Osteoblast (primary cell): ENCODE results near the gene MVK. TPM values are rescaled to one million over a fixed set of nuclear protein-coding genes. Genes with fewer than 3 reads are reported as not detected.

Experiments
- DNase-seq: peaks from one replicate; pipeline ENCODE4 v3.0.0; 2011; ENCODE audit warnings: low spot score, mixed read lengths; ENCODE audit not compliant: insufficient read length; ENCODE audit errors: missing footprints
- H2AFZ ChIP-seq: 2 replicates; pipeline ENCODE4 v1.6.0; 2011; ENCODE audit warnings: mild to moderate bottlenecking, low read length
- H3K27ac ChIP-seq: 2 replicates; pipeline ENCODE4 v1.5.1; 2011; ENCODE audit warnings: mild to moderate bottlenecking, low read depth, low read length, moderate library complexity
- H3K27me3 ChIP-seq: 2 replicates; pipeline ENCODE4 v1.6.0; 2012; ENCODE audit warnings: mild to moderate bottlenecking, control low read depth, inconsistent platforms, low read length, moderate library complexity; ENCODE audit not compliant: insufficient read depth
- H3K36me3 ChIP-seq: 2 replicates; pipeline ENCODE4 v1.5.1; 2011; ENCODE audit warnings: mild to moderate bottlenecking, low read length, control low read depth, moderate library complexity; ENCODE audit not compliant: insufficient read depth
- H3K4me1 ChIP-seq: 2 replicates; pipeline ENCODE4 v1.5.1; 2011; ENCODE audit warnings: mild to moderate bottlenecking, low read length, control low read depth, moderate library complexity; ENCODE audit not compliant: insufficient read depth
- H3K4me2 ChIP-seq: 2 replicates; pipeline ENCODE4 v1.6.0; 2011; ENCODE audit warnings: mild to moderate bottlenecking, low read length; ENCODE audit not compliant: insufficient read depth
- H3K4me3 ChIP-seq: fragments of 200-600 bp; sonication (generic); 3 replicates; pipeline ENCODE4 v1.5.1; 2012; ENCODE audit warnings: mild to moderate bottlenecking, low read length, inconsistent platforms; ENCODE audit not compliant: insufficient read depth
- H3K79me2 ChIP-seq: 2 replicates; pipeline ENCODE4 v1.6.0; 2012; ENCODE audit warnings: mild to moderate bottlenecking, low read length, control low read depth, inconsistent platforms; ENCODE audit not compliant: insufficient read depth
- H3K9me3 ChIP-seq: 2 replicates; pipeline ENCODE4 v1.5.1; 2011; ENCODE audit warnings: low read depth, low read length, control low read depth
- H4K20me1 ChIP-seq: 2 replicates; pipeline ENCODE4 v1.6.0; 2012; ENCODE audit warnings: mild to moderate bottlenecking, low read length, control low read depth; ENCODE audit not compliant: insufficient read depth
- CTCF ChIP-seq: IDR thresholded peaks from 2 replicates; pipeline ENCODE4 v1.5.1; 2011; ENCODE audit warnings: mild to moderate bottlenecking, low read depth, low read length, moderate library complexity; ENCODE audit errors: extremely low read depth
- total RNA-seq: library from RNA; depleted of rRNA; stranded (reverse); fragments of >200 nt; gene quantifications from 2 replicates; pipeline ENCODE4 v1.2.3, GENCODE V29; 2012

MVK gene
- total RNA-seq, 1 donor: 31.1 TPM

- Histone ChIP-seq H3K79me2 (no peaks in the 10 kb centered on the region), H3K27me3 (peaks cover 42% of the 10 kb centered on the region), H2AFZ (no peak overlapping the region), H3K4me3 (no peak overlapping the region), H3K4me1 (peaks cover 6% of the 10 kb centered on the region), H4K20me1 (no peaks in the 10 kb centered on the region), H3K9me3 (no peaks in the 10 kb centered on the region), H3K27ac (no peak overlapping the region), H3K36me3 (no peaks in the 10 kb centered on the region), H3K4me2 (no peak overlapping the region)
- DNase-seq: peak; percentile 88
- no peak for TF ChIP-seq CTCF
These were observed 23.9 kb upstream of the MVK start for GRCh38 chr12:109549613-109550270.

- H2AFZ ChIP-seq: no peak overlapping the region
- peaks cover 46% of the 10 kb centered on the region for H3K27me3 ChIP-seq
- no peaks in the 10 kb centered on the region for H4K20me1 ChIP-seq
- peak; percentile 56 for DNase-seq
- H3K4me2 ChIP-seq: no peak overlapping the region
- H3K4me1 ChIP-seq: peaks cover under 1% of the 10 kb centered on the region
- H3K4me3 ChIP-seq: no peak overlapping the region
- H3K9me3 ChIP-seq: no peaks in the 10 kb centered on the region
- no peaks in the 10 kb centered on the region for H3K79me2 ChIP-seq
- TF ChIP-seq CTCF: no peak
- no peaks in the 10 kb centered on the region for H3K36me3 ChIP-seq
- H3K27ac ChIP-seq: no peak overlapping the region
These were observed 23.3 kb upstream of the MVK start for GRCh38 chr12:109550281-109550680.

- Histone ChIP-seq H3K79me2 (no peaks in the 10 kb centered on the region), H3K27me3 (peaks cover 49% of the 10 kb centered on the region), H4K20me1 (no peaks in the 10 kb centered on the region), H3K36me3 (no peaks in the 10 kb centered on the region), H3K4me2 (no peak overlapping the region), H3K4me1 (no peaks in the 10 kb centered on the region), H3K27ac (no peak overlapping the region), H3K4me3 (no peak overlapping the region), H3K9me3 (no peaks in the 10 kb centered on the region), H2AFZ (no peak overlapping the region)
- TF ChIP-seq CTCF: no peak
- peak; percentile 64 for DNase-seq
These were observed 22.5 kb upstream of the MVK start for GRCh38 chr12:109551108-109551507.

- TF ChIP-seq CTCF: no peak
- H3K27ac ChIP-seq: no peak overlapping the region
These were observed 20.6 kb upstream of the MVK start for GRCh38 chr12:109552971-109553370.

More at GRCh38 chr12:109552971-109553370, 20.6 kb upstream of the MVK start:
- Histone ChIP-seq H3K4me1 (no peaks in the 10 kb centered on the region), H3K27me3 (peaks cover 44% of the 10 kb centered on the region), H3K79me2 (no peaks in the 10 kb centered on the region), H3K4me3 (no peak overlapping the region), H2AFZ (no peak overlapping the region), H3K36me3 (no peaks in the 10 kb centered on the region), H3K9me3 (no peaks in the 10 kb centered on the region), H3K4me2 (no peak overlapping the region), H4K20me1 (no peaks in the 10 kb centered on the region)
- DNase-seq: peak; percentile 66
